HG03442 (cell line): ENCODE measurements around the gene MATCAP1.

Experiments
- ATAC-seq: cut with Tn5 transposase; IDR thresholded peaks from one replicate; pipeline ENCODE4 v1.9.1; 2021; ENCODE audit warnings: mild to moderate bottlenecking, moderate library complexity; ENCODE audit not compliant: unreplicated experiment

The MATCAP1 gene

DNA sequence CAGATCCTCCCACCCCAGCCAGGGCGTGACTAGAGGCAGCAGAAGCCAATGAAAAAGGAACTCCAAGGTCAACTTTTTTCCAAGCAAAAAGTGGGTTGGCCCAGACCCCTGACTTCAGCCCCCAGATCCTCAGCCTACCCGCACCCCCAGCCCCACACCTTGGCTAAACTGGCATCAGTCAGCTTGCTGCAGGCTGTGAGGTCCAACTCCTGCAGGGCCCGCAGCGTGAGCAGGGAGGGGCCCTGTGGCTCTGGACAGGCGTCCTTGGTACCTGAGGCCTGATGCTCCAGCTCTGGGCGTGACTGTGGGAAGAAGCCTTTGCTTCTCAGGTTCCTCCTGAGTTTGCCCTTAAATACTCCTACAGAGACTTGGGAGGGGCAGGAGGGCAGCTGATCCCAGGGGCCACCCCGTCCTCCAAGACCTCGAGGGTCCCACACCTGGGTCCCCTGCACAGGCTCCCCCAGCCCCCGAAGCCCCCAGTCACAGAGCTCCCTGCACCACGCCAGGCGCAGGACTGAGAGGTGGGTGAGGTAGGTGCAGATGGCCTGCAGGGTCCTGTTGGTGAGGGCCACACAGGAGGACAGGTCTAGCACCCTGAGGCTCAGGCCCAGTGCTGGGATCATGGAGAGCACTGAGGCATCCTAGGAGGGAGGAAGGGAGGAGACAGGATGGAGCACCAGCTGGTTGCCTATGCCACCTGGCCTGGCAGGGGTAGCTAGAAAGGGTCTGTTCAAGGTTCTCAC is 24.6 kb upstream of the MATCAP1 start:
- ATAC-seq: no peak

DNA sequence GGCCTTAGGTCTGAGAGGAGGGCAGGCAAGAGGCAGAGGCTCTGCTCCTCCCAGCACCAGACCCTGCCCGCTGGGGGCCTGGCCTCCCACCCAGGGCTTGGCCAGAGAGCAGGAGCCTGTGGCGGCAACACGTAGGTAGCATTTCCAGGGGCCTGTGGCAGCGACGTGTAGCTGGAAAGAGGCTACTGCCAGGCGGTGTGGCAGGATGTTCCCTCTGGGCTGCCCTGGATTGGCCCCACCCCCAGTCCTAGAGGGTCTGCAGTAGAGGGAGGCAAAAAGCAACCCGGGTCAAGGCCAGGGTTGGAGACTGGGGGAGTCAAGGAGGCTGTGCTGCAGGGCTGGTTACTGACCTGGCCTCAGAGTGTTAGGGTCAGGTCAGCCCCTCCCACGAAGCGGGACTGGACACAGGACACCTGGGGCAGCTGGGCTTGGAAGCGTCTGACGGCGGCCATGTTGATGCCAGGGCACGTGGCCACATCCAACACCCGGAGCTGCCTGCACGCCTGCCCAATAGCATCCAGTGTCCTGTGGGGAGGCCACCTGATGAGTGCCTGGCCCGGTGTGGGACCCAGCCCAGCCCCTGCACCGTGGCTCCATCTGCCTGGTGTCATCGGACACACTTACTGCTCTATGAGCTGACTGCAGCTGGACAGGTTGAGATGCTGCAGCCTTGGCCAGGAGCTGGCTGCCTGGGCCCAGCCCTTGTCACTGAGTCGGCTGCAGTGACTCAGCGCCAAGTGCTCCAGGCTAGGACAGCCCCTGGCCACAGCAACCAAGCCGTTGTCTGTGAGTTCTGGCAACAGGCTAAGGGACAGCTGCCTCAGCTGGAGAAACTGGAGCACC is 23.7 kb upstream of the MATCAP1 start:
- no peak for ATAC-seq

DNA sequence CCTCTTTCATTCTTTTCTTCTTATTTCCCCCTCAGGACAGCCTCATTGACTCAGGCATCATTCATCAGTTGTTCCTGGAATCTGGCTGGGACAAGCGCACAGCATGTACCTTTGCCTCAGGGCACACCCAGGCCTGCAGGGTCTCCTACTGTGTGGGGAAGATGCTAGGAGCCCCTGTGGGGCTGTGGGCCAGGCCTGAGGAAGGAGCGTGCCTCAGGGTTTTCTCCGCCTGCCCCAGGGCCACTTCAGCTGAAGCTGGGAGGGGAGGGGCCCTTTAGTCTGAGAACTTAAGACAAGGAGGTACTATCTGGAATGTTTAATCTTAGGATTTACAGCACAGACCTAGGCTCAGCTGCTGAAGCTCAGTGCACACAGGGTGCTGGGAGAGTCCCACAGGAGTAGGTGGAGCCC is 23.1 kb upstream of the MATCAP1 start:
- no peak for ATAC-seq

DNA sequence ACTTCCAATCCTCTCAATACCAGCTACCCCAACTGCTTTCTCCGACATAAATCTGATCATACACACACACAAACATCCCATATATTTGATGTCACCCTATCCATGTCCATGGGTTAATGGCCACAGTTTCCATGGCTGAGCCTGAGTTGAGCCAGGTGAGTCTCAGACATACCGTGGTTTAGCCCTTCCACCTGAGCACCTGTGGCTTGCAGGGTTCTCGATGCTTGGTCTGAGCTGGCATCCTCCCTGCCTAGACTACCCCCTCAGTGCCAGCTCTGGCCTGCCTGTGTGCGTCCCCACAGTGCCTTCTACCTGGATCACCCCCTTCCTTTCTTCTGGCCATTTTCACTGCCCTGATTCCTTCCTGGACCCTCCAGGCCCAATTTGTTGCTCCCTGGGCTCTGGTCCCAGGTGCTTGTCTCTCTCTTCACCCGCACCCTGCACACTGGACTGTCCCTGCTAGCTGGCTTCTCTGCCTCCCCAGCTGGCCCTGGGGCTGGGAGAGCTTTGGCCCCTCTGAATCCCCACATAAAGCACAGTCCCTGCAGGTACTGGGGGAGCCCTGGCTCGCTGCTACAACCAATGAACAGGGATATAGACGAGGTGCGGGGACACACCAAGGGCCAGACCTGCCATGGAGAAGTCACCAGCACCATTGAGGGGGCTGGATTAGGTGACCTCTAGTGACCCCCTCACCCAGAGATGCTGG is 22.5 kb upstream of the MATCAP1 start:
- ATAC-seq: no peak

DNA sequence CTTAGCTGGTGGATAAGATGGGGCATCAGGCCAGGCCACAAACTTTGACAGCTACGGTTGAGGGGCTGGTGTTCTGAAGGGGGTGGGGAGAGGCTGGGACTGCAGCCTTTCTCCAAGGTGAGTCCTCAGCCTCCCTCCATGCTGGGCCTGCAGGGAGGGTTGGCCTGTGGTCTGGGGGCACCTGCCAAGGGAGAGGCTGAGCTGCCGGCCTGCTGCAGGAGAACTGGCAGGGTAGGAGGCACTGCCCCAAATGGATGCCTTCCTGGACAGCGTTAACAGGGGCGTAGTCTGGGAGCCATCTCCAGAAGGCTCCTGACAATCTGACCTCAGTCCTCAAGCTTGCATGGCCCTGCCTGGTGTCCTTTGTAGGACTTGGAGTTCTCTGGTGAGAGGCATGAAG is 20.3 kb upstream of the MATCAP1 start:
- ATAC-seq: no peak

DNA sequence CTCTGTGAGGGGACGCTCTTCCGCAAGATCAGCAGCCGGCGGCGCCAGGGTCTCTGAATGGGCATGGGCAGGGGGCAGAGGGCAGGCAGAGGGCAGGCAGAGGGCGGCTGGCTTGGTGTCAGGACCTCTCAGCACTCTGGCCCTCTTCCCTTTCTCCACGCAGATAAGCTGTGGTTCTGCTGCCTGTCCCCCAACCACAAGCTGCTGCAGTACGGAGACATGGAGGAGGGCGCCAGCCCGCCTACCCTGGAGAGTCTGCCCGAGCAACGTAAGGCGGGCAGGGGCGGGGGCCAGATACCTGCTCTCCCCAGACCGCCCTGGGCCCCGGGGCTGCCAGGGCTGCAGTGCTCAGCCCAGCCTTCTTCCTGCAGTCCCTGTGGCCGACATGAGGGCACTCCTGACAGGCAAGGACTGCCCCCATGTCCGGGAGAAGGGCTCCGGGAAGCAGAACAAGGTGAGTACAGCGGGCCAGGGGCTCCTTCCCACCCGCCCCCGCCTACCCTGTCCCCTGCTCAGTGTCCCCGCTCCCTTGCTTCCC is 19.3 kb upstream of the MATCAP1 start:
- ATAC-seq: no peak

DNA sequence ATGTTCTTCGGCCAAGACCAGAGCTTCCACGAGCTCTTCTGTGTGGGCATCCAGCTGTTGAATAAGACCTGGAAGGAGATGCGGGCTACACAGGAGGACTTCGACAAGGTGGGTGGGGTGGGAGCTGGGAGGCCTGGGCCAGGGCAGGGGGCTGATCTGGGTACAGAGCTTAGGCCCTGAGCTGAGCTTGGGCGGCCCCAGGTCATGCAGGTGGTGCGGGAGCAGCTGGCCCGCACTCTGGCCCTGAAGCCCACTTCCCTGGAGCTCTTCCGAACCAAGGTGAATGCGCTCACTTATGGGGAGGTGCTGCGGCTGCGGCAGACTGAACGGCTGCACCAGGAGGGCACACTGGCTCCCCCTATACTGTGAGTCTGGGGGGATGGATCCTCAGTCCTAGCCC is 18.7 kb upstream of the MATCAP1 start:
- ATAC-seq: no peak

DNA sequence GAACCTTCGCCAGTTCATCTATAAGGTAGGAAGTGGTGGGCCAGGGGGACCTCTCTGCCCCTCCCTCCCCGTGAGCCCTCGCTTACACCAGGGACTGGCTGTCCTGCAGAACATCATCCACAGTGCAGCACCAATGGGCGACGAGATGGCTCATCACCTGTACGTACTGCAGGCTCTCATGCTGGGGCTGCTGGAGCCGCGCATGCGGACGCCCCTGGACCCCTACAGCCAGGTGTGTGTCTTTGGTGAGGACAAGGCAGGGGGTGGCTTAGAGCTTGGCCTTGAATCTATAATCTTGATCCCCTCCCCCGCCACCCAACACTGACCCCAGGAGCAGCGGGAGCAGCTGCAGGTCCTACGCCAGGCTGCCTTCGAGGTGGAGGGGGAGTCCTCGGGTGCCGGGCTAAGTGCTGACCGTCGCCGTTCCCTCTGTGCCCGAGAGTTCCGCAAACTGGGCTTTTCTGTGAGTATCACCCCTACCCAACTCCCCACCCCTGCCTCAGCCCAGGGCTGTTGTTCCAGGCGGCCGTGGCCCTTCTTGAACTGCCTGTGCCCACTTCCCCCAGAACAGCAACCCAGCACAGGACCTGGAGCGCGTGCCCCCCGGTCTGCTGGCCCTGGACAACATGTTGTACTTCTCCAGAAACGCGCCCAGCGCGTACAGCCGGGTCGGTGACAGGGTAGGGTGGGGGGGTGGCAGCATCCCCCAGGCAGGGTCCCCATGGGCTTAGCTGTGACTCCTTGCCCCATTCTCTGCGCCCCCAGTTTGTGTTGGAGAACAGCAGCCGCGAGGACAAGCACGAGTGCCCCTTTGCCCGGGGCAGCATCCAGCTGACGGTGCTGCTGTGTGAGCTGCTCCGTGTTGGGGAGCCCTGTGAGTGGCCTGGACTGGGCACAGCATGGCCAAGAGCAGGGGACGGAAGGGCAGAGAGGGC is 17.9 kb upstream of the MATCAP1 start:
- no peak for ATAC-seq

DNA sequence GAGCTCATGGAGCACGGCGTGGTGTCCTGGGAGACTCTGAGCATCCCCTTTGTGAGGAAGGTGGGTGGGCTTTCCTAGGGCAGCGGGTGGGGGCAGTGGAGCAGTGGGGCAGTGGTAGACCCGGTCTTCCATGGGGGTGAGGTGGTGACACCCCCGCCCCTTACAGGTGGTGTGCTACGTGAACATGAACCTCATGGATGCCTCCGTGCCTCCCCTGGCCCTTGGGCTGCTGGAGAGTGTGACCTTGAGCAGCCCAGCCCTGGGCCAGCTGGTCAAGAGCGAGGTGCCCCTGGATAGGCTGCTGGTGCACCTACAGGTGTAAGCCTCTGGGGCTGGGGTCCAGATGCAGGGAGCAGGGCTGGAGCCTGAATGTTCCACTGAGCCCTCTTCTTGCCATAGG is 16.7 kb upstream of the MATCAP1 start:
- ATAC-seq: no peak

DNA sequence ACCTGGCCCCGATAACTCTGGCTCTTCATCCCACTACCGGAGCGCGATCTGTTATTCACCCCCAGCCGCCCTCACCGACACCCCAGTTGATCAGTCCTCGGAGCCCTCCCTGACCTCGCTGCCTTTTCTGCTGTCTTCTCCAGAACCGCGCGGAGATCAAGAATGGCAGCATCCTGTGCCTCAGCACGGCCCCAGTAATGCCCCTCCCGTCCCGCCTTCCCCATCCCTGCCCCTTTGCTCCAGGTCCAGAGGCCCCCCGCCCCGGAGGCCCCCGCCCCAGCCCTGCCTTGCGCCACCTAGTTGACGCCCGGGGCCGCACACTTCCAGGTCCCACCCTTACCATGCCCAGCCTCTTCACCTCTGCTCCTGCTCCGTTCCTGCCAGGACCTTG is 16.0 kb upstream of the MATCAP1 start:
- no peak for ATAC-seq

DNA sequence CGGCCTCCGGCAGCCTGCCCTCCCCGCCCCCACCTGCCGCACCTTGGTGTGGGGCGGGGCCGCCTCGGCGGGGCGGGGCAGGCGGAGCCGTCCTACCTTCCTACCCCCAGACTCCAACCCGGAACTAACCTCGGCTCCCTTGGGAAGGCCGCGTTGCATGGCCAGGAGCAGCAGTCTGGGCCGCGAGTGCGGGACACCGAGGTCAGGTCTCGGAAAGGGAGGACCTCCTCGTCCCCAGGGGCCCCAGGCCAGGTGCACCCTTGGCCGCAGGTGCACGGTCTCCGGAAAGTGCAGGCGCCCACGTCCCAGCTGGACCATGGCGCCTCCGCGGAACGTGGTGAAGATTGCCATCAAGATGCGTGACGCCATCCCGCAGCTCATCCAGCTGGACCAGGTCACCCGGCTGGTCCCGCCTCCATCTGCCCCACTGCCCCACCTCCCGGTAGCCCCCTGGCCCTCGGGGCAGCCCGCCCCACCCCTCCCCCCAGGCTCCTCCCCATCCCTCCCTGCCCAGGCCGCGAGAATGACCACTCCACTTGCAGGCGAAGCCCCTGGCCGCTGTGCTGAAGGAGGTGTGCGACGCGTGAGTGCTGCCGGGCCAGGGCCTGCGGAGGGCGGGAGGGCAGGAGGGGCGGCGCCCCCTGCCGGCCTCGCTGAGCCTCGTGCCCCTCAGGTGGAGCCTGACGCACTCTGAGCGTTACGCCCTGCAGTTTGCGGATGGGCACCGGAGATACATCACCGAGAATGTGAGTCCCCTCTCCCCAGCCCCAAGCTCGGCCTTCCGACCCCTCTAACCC is 15.4 kb upstream of the MATCAP1 start, which contains the start of gene ELMO3:
Gene ELMO3, plus strand, starts transcription at position 121 of the 797 bp plus-strand sequence. Its CDS starts 196 bp downstream, at position 317.
- ATAC-seq: no peak

DNA sequence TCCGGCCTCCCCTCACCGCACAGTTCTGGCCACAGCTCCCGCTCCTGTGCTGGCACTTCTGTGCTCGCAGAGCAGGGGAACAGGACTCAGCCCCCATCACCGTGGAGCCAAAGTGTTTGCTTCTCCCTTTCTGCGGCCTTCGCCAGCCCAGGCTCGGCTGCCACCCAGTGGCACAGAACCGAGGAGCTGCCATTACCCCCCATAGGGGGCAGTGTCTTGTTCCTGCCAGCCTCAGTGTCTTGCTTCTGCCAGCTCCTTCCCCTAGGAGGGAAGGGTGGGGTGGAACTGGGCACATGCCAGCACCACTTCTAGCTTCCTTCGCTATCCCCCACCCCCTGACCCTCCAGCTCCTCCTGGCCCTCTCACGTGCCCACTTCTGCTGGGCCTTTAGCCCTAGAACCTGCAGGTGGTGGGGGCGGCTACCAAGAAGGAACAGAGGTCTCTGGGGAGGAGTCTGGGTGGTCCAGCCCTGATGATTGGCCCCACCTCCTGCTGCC is 14.5 kb upstream of the MATCAP1 start:
- no peak for ATAC-seq

DNA sequence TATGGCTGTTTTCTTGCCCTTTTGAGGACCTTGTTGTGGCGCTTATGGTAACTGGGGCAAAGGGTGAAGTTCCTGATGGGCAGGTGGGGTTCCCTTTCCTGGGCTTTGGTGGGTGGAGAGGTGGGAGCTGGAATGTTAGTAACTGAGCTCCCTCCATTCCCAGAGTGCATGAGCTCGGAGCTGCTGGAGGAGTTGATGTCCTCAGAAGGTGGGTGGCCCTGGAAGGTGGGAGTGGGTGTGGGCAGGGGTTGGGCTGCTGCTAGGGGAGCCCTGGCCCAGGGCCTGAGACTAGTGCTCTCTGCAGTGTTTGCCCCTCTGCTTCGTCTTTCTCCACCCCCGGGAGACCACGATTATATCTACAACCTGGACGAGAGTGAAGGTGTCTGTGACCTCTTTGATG is 13.9 kb upstream of the MATCAP1 start:
- ATAC-seq: no peak

DNA sequence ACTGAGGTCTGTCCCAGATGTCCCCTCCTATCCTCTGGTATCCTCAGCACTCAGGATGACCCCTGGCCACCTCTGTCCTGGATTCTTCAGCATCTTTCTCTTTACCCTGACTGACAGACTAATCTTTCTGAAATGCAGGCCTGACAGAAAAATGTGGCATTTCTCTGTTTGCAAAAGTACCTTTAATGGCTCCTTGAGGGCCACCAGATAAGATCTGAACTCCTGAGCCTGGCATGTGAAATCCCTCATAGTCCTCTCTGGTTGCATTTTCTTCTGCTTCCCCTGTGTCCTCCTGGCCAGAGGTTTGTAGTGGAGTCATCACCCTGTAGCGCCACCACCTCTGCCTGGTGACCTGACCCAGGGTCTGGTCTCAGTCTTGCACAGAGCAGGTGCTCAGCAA is 13.1 kb upstream of the MATCAP1 start:
- ATAC-seq: no peak

DNA sequence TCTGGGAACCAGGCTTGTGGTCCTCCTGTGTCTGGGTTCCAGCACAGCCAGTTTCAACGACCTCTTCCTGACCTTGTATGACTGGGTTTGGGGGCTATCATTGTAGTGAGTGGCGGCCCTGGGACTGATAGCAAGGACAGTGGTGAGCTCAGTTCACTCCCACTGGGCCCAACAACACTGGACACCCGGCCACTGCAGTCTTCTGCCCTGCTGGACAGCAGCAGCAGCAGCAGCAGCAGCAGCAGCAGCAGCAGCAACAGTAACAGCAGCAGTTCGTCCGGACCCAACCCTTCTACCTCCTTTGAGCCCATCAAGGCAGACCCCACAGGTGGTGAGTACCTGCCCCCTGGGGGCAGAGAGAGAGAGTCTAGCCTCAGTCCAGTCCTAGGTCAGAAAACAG is 11.9 kb upstream of the MATCAP1 start:
- ATAC-seq: no peak

DNA sequence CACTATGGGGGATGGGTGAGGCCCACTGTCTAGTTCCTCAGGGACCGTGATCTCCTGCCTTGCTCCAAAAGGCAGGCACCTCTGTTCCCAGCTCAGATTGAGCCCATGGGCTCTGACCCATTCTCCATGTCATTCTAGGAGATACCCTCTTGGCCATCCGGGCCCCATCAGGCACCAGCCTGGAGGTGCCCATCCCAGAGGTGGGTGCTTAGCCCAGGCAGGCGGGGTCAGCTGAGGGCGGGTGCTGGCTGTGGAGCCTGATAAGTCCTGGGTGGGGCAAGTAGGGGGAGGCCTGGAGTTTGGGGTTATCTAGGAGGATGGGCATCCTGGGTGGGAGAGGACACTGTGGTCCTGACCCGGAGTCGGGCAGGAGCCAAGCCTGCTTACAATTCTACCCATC is 10.5 kb upstream of the MATCAP1 start:
- ATAC-seq: no peak

DNA sequence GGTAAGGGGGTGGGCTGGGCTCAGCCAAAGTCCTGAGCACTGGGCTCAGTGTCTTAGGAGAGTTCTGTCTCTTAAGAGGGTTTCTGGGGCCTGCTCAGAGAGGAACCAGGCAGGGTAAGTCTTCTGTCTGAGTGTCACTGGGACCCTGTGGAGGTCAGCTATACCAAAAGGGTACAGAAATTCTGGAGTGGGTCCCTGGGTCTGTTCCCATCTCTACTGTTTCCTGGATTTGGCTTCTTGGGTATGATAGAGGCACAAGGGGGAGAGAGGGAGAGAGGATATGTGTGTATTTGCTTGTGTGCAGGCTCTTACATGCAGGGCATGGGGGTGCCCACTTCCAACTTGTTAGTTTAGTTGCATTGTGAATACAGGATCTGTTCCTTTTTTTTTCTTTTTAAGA is 9.8 kb upstream of the MATCAP1 start:
- ATAC-seq: no peak

DNA sequence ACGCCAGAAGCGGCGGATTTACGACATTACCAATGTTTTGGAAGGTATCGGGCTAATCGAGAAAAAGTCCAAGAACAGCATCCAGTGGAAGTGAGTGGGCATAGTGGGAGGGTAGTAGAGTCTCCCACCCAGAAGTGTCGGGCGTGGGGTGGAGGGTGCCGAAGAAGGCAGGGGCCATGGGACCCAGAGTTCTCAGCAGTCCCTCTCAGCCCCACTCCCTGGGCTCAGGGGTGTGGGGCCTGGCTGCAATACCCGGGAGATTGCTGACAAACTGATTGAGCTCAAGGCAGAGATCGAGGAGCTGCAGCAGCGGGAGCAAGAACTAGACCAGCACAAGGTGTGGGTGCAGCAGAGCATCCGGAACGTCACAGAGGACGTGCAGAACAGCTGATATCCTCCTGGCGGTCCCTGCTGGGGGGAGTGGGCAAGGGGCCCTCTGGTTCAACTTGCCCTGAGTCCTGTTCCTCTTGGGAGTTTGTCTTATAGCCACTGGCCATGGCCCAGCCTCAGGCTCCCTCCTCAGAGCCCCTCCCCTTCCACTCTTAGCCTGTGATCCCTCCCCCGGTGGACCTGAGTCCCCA is 9.1 kb upstream of the MATCAP1 start:
- no peak for ATAC-seq
